Transverse colon (tissue), 4 donors: ENCODE measurements around the gene GPR107.

Experiments
- CTCF ChIP-seq, 5 experiments: fragments of 200-600 bp in 3 of 5; fragments of 450-650 bp in 2 of 5; sonication (generic) in 3 of 5; IDR thresholded peaks; 1 replicate in 2 of 5; 2 replicates in 3 of 5; pipeline ENCODE4 v1.5.1; 2016 to 2017; ENCODE audit warnings: antibody characterized with exemption in 5 of 5, inconsistent platforms in 3 of 5, mild to moderate bottlenecking in 2 of 5, moderate library complexity in 1 of 5
- POLR2AphosphoS5 ChIP-seq, 3 donors: sonication (generic); formaldehyde crosslinking; IDR thresholded peaks; one replicate each; pipeline ENCODE4 v1.6.1; 2016; ENCODE audit warnings: antibody characterized with exemption in 3 of 3

DNA sequence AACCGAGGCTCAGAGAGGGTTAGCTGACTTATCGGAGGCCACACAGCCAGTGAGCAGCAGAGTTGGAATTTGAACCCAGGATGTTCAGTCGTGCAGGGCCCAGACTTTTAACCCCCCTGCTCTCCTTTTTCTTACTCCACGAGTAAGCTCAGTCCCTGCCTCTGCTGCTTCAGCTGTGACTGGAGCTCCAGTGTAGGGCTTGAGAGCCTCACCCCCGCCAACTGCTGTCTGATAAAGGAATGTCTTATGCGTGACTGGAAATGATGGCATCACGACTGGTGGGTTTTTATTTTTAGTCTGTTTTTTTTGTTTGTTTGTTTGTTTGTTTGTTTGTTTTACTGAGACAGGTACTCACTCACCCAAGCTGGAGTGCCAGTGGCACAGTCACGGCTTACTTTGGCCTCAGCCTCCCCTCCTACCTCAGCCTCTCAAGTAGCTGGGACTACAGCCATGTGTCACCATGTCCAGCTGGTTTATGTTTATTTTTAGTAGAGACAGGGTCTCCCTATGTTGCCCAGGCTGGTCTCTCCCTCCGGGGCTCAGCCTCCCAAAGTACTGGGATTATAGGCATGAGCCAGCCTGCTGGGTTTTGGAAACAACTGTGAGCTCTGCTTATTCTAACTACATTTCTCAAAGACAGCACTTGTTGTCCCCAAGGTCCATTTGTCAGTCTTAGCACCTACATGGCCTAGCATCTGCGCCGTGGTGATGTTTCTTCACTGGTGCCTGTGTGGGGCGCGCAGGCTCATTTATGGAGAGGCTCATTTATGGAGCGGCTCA, 66.0 kb downstream of the GPR107 start:
- TF ChIP-seq CTCF (IDR thresholded peaks at IDR 0.05) (no peak), POLR2AphosphoS5 (IDR thresholded peaks at IDR 0.05) (no peak)
